GM23248 (cell line): ENCODE measurements around the gene AKIRIN1. TPM values are rescaled to one million over a fixed set of nuclear protein-coding genes. Genes with fewer than 3 reads are reported as not detected.

Experiments
- DNase-seq: peaks from one replicate; pipeline ENCODE4 v3.0.0-alpha.2; 2015
- H2AFZ ChIP-seq: fragments of 200-600 bp; sonication (generic); 2 replicates; pipeline ENCODE4 v1.6.1; 2016; ENCODE audit warnings: antibody characterized with exemption
- H3F3A ChIP-seq: fragments of 200-600 bp; sonication (generic); 2 replicates; pipeline ENCODE4 v1.6.1; 2016; ENCODE audit warnings: mild to moderate bottlenecking, antibody characterized with exemption, mixed run types; ENCODE audit not compliant: insufficient read depth
- H3K27ac ChIP-seq: fragments of 200-600 bp; sonication (generic); 2 replicates; pipeline ENCODE4 v1.5.1; 2016; ENCODE audit warnings: mild to moderate bottlenecking
- H3K27me3 ChIP-seq: fragments of 200-600 bp; sonication (generic); replicated peaks from 2 replicates; pipeline ENCODE4 v1.6.1; 2016; ENCODE audit warnings: mild to moderate bottlenecking; ENCODE audit not compliant: insufficient read depth
- H3K36me3 ChIP-seq: fragments of 200-600 bp; sonication (generic); 2 replicates; pipeline ENCODE4 v1.6.1; 2016; ENCODE audit warnings: low read depth, mild to moderate bottlenecking
- H3K4me1 ChIP-seq: fragments of 200-600 bp; sonication (generic); 2 replicates; pipeline ENCODE4 v1.6.1; 2016; ENCODE audit warnings: mild to moderate bottlenecking; ENCODE audit not compliant: insufficient read depth
- H3K4me2 ChIP-seq: fragments of 200-600 bp; sonication (generic); one replicate; pipeline ENCODE4 v1.6.1; 2016; ENCODE audit warnings: mild to moderate bottlenecking; ENCODE audit not compliant: unreplicated experiment
- H3K4me3 ChIP-seq: fragments of 200-600 bp; sonication (generic); 2 replicates; pipeline ENCODE4 v1.5.1; 2016; ENCODE audit warnings: mild to moderate bottlenecking
- H3K79me2 ChIP-seq: fragments of 200-600 bp; sonication (generic); 2 replicates; pipeline ENCODE4 v1.6.1; 2016; ENCODE audit warnings: mild to moderate bottlenecking; ENCODE audit not compliant: insufficient read depth
- H3K9ac ChIP-seq: fragments of 200-600 bp; sonication (generic); 2 replicates; pipeline ENCODE4 v1.6.1; 2016; ENCODE audit warnings: mild to moderate bottlenecking
- H3K9me2 ChIP-seq: fragments of 200-600 bp; sonication (generic); 2 replicates; pipeline ENCODE4 v1.6.1; 2016; ENCODE audit warnings: mixed run types, mild to moderate bottlenecking, moderate library complexity; ENCODE audit not compliant: insufficient read depth
- H3K9me3 ChIP-seq: fragments of 200-600 bp; sonication (generic); one replicate; pipeline ENCODE4 v1.6.1; 2017; ENCODE audit warnings: low read depth
- H4K20me1 ChIP-seq: fragments of 200-600 bp; sonication (generic); 2 replicates; pipeline ENCODE4 v1.6.0; 2016; ENCODE audit not compliant: insufficient read depth
- EZH2 ChIP-seq: fragments of 200-600 bp; sonication (generic); IDR thresholded peaks from 2 replicates; pipeline ENCODE4 v1.6.1; 2018; ENCODE audit warnings: antibody characterized with exemption, mild to moderate bottlenecking; ENCODE audit not compliant: insufficient read depth, poor library complexity, severe bottlenecking
- EZH2phosphoT487 ChIP-seq: fragments of 200-600 bp; sonication (generic); IDR thresholded peaks from 2 replicates; pipeline ENCODE4 v1.6.1; 2018; ENCODE audit warnings: antibody characterized with exemption, moderate library complexity, mild to moderate bottlenecking, low read depth; ENCODE audit not compliant: insufficient read depth
- WGBS, 2 experiments: methylation state at CpG; one replicate each; pipeline ENCODE4 v1.1.6; 2015 to 2017; ENCODE audit warnings: low lambda C conversion rate in 2 of 2, low coverage in 1 of 2; ENCODE audit errors: missing lambda C conversion rate in 2 of 2; 5-methylcytosine and 5-hydroxymethylcytosine counted together
- in situ Hi-C: fragments of 300-500 bp; cut with MboI; formaldehyde crosslinking; loops from 2 replicates; pipeline ENCODE4 v1.15.0; 2020
- polyA plus RNA-seq: library from polyadenylated mRNA; unstranded; fragments of >200 nt; fragmentation: Nextera tagmentation; extraction: Ambion mirVana; gene quantifications from 2 replicates; pipeline ENCODE4 v1.2.1, GENCODE V29; 2016
- total RNA-seq: library from RNA; depleted of rRNA; stranded (reverse); fragments of >200 nt; shearing (Covaris generic); gene quantifications from 2 replicates; pipeline ENCODE4 v1.2.3, GENCODE V29; 2014

AKIRIN1 gene
- total and polyA plus RNA-seq, 2 experiments from 2014 or later, result 68.5 to 69.7 TPM

DNA sequence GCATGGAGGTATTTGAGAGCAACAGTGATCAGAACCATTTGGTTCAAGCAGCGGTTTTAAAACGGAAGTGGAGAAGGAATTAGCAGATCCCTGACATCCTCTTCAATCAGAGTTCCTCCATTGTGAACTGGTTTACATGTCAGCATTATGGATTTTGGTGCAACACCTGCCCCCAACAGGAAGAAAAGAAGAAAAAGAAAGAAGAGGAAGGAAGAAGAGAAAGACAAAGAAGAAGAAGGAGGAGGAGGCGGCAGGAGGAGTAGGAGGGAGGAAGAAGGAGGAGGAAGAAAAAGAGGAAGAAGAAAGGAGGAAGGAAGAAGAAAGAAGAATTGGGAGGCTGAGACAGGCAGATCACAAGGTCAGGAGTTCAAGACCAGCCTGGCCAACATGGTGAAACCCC is 52.4 kb downstream of the AKIRIN1 start:
- no peak for DNase-seq
- Histone ChIP-seq H3F3A (peaks cover 30% of the 10 kb centered on the region), H3K9ac (no peak overlapping the region), H3K9me2 (no peaks in the 10 kb centered on the region), H3K27me3 (no peaks in the 10 kb centered on the region), H4K20me1 (no peaks in the 10 kb centered on the region), H3K27ac (no peak overlapping the region), H2AFZ (no peak overlapping the region), H3K9me3 (no peaks in the 10 kb centered on the region), H3K4me2 (no peak overlapping the region), H3K79me2 (no peaks in the 10 kb centered on the region), H3K4me3 (no peak overlapping the region), H3K36me3 (peaks cover 10% of the 10 kb centered on the region; the same call in 1 of the 2 replicates), H3K4me1 (peaks cover 20% of the 10 kb centered on the region)
- in situ Hi-C loops, result no loop called here
- TF ChIP-seq EZH2, result no peak
- TF ChIP-seq EZH2phosphoT487, result no peak
- 90 to 95% methylated on average over 3 of the region's 3 CpGs for WGBS, 2 experiments

DNA sequence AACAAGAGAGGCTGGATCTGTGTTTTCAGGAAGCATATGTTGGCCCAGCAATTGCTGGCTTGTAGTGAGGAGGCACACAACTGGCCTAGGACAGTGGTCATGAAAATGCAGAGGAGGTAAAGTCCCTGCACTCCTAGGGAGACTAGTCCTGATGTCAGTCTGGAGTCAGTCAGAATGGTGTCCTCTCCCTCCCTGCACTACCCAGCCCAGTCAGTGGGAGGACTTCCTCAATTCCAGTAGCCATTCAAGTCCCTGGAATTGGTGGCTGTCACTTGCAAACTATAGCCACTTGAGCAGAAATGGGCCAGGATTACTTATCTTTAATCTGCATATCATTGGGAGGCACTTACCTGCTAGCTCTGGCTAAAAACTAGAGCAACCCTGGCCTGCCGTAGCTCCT is 53.7 kb downstream of the AKIRIN1 start:
- Histone ChIP-seq H3K9ac (no peak overlapping the region), H3K36me3 (peaks cover 10% of the 10 kb centered on the region; the same call in 1 of the 2 replicates), H3K27ac (no peak overlapping the region), H3K27me3 (no peaks in the 10 kb centered on the region), H2AFZ (no peak overlapping the region), H3F3A (peaks cover 30% of the 10 kb centered on the region), H4K20me1 (no peaks in the 10 kb centered on the region), H3K4me2 (no peak overlapping the region), H3K9me3 (no peaks in the 10 kb centered on the region), H3K79me2 (no peaks in the 10 kb centered on the region), H3K4me1 (peaks cover 20% of the 10 kb centered on the region), H3K9me2 (no peaks in the 10 kb centered on the region), H3K4me3 (no peak overlapping the region)
- no peak for DNase-seq
- in situ Hi-C loops, result no loop called here
- TF ChIP-seq EZH2phosphoT487 (no peak), EZH2 (no peak)
- 100% methylated on average over 1 of the region's 1 CpG for WGBS, 2 experiments

DNA sequence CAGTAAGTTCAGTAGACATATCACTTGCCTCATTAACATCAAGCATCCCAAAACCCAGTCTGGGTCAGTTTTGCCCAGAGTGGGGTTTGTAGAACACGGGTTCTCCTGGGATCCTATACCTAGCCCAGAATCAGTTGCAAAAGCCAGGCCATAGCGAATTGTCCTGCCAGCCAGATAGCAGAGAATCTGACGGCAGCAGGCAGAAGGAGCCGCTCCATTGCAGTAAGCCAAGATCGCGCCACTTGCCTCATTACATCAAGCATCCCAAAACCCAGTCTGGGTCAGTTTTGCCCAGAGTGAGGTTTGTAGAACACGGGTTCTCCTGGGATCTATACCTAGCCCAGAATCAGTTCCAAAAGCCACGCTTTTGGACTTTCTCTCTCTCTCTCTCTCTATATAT is 54.2 kb downstream of the AKIRIN1 start:
- Histone ChIP-seq H2AFZ (no peak overlapping the region), H4K20me1 (no peaks in the 10 kb centered on the region), H3K4me3 (no peak overlapping the region), H3K79me2 (no peaks in the 10 kb centered on the region), H3K9me3 (no peaks in the 10 kb centered on the region), H3K27me3 (no peaks in the 10 kb centered on the region), H3F3A (peaks cover 30% of the 10 kb centered on the region), H3K9ac (no peak overlapping the region), H3K4me1 (peaks cover 20% of the 10 kb centered on the region), H3K36me3 (peaks cover 10% of the 10 kb centered on the region; the same call in 1 of the 2 replicates), H3K4me2 (no peak overlapping the region), H3K9me2 (no peaks in the 10 kb centered on the region), H3K27ac (no peak overlapping the region)
- in situ Hi-C loops, result no loop called here
- TF ChIP-seq EZH2 (no peak), EZH2phosphoT487 (no peak)
- no peak for DNase-seq
- 72 to 82% methylated on average over 7 to 8 of the region's 8 CpGs for WGBS, 2 experiments

DNA sequence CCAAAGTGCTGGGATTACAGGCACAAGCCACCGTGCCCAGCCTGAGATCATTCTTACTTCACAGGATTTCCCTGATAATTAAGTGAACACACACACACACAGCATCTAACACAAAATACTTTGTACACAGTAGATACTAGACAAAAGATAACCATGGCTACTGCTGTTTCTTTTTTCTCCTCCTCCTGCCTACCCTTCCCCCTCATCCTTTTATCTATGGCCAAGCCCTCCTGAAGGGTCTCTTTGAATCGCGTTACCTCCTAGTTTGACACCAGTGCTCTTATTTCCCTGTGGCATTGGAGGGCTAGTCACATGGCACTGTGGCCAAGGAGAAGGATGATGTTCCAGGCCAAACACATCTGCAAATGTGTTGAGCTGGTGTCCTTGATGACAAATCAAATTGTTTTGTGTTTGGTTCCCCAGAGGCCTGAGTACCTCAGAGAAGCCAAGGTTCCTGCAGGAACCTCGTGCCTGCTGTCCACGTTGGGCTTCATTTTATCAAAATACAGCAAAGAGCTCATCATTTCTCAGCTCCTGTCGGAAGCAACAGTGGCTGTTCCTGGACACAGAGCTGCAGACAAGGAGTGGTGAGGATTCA is 55.6 kb downstream of the AKIRIN1 start:
- H3K9me3 ChIP-seq, result no peaks in the 10 kb centered on the region
- H3K4me1 ChIP-seq, result peaks cover 20% of the 10 kb centered on the region
- WGBS, 2 experiments, result 31 to 36% methylated on average over 6 of the region's 6 CpGs
- peak overlapping the region; percentile 44 for H3K4me3 ChIP-seq
- no peaks in the 10 kb centered on the region for H3K79me2 ChIP-seq
- DNase-seq, result peak; percentile 62
- H3F3A ChIP-seq, result peaks cover 30% of the 10 kb centered on the region
- H3K27ac ChIP-seq, result peak overlapping the region; percentile 98
- H3K36me3 ChIP-seq, result peaks cover 3% of the 10 kb centered on the region; the same call in 1 of the 2 replicates
- peak overlapping the region; percentile 57 for H2AFZ ChIP-seq
- no peak for TF ChIP-seq EZH2
- H3K4me2 ChIP-seq, result peak overlapping the region; percentile 76
- H3K9ac ChIP-seq, result peak overlapping the region; percentile 78
- H4K20me1 ChIP-seq, result no peaks in the 10 kb centered on the region
- in situ Hi-C loops, result no loop called here
- no peaks in the 10 kb centered on the region for H3K27me3 ChIP-seq
- H3K9me2 ChIP-seq, result no peaks in the 10 kb centered on the region
